ENCODE measurements around the gene SLC52A3.

SLC52A3 gene

DNA sequence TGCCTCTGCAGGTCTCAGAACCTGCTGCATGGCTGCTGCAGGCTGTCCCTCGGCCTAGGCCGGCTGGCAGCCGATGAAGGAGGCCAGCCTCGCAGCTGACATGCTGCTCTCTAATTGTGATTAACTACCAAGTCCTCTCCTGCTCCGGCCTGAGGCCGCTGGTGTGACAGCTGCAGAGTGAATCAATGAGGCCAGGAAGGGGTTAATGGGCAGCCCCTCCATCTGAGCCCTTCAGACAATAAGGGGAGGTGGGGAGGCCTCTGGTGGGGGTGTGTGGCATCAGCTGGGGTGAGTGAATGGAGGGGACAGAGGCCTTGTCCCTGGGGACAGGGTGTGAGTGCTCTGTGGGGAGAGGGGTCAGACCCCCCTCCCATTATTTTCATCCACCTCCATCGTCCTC lies 34.4 kb downstream of the SLC52A3 start:
- Histone ChIP-seq H4K8ac (ENCODE audit: low read depth, low read length) (no peak overlapping the region), H3K23ac (ENCODE audit: low read length) (no peak overlapping the region), H3K4ac (ENCODE audit: low read depth, low read length) (no peak overlapping the region), H3K4me1 (ENCODE audit: control insufficient read depth, low read depth, low read length) (no peaks in the 10 kb centered on the region), H3K79me2 (ENCODE audit: control insufficient read depth, insufficient read depth, low read length) (no peaks in the 10 kb centered on the region), H2BK15ac (replicated peaks; ENCODE audit: low read depth) (no peak overlapping the region), H3K4me2 (ENCODE audit: low read length) (no peak overlapping the region), H2BK120ac (ENCODE audit: low read depth, low read length) (no peak overlapping the region), H3K36me3 (ENCODE audit: control insufficient read depth, insufficient read depth, low read length) (no peaks in the 10 kb centered on the region), H3K27me3 (ENCODE audit: insufficient read depth, low read length, poor library complexity) (no peaks in the 10 kb centered on the region), H2AK5ac (ENCODE audit: low read length) (no peak overlapping the region), H3K79me1 (ENCODE audit: low read length) (no peaks in the 10 kb centered on the region), H3K56ac (ENCODE audit: low read length) (no peak overlapping the region), H3K4me3 (ENCODE audit: low read length) (no peak overlapping the region), H4K5ac (ENCODE audit: low read length) (no peak overlapping the region), H3K27ac (ENCODE audit: low read depth, low read length) (no peak overlapping the region), H3K9ac (ENCODE audit: low read length) (no peak overlapping the region), H2BK5ac (ENCODE audit: low read length) (no peak overlapping the region), H3K18ac (ENCODE audit: low read length) (no peak overlapping the region)
- DNase-seq, result no peak
- no CpG with 5 or more reads among the region's 7 CpGs for WGBS (ENCODE audit: extremely low coverage, insufficient coverage, low lambda C conversion rate)

DNA sequence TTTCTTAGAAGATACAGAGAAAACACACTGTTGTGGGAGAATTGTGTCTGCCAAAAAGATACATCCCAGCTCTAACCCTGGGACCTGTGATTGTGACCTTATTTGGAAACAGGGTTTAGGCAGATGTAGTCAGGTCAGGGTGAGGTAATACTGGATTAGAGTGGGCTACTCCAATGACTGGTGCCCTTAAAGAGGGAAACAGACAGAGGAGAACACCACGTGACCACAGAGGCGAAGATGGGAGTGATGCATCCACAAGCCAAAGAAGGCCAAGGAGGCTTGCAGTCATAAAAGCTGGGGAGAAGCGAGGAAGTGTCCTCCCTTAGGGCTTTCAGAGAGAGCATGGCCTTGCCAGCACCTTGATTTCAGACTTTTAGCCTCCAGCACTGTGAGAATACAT lies 35.6 kb downstream of the SLC52A3 start:
- no CpG with 5 or more reads among the region's 3 CpGs for WGBS (ENCODE audit: extremely low coverage, insufficient coverage, low lambda C conversion rate)
- H3K4me1 ChIP-seq (ENCODE audit: control insufficient read depth, low read depth, low read length), result no peaks in the 10 kb centered on the region
- no peak overlapping the region for H3K18ac ChIP-seq (ENCODE audit: low read length)
- H2BK120ac ChIP-seq (ENCODE audit: low read depth, low read length), result no peak overlapping the region
- H4K8ac ChIP-seq (ENCODE audit: low read depth, low read length), result no peak overlapping the region
- H3K79me1 ChIP-seq (ENCODE audit: low read length), result no peaks in the 10 kb centered on the region
- peak overlapping the region; percentile 46 for H3K56ac ChIP-seq (ENCODE audit: low read length)
- no peak overlapping the region for H3K4ac ChIP-seq (ENCODE audit: low read depth, low read length)
- no peaks in the 10 kb centered on the region for H3K79me2 ChIP-seq (ENCODE audit: control insufficient read depth, insufficient read depth, low read length)
- H3K36me3 ChIP-seq (ENCODE audit: control insufficient read depth, insufficient read depth, low read length), result no peaks in the 10 kb centered on the region
- no peak overlapping the region for H4K5ac ChIP-seq (ENCODE audit: low read length)
- no peak overlapping the region for H2BK5ac ChIP-seq (ENCODE audit: low read length)
- no peak overlapping the region for H3K4me2 ChIP-seq (ENCODE audit: low read length)
- peak overlapping the region; percentile 7 for H3K27ac ChIP-seq (ENCODE audit: low read depth, low read length)
- no peak overlapping the region for H3K4me3 ChIP-seq (ENCODE audit: low read length)
- peak; percentile 62 for DNase-seq
- no peak overlapping the region for H3K9ac ChIP-seq (ENCODE audit: low read length)
- H3K27me3 ChIP-seq (ENCODE audit: insufficient read depth, low read length, poor library complexity), result no peaks in the 10 kb centered on the region
- H2BK15ac ChIP-seq (replicated peaks; ENCODE audit: low read depth), result no peak overlapping the region
- H2AK5ac ChIP-seq (ENCODE audit: low read length), result no peak overlapping the region
- H3K23ac ChIP-seq (ENCODE audit: low read length), result no peak overlapping the region

DNA sequence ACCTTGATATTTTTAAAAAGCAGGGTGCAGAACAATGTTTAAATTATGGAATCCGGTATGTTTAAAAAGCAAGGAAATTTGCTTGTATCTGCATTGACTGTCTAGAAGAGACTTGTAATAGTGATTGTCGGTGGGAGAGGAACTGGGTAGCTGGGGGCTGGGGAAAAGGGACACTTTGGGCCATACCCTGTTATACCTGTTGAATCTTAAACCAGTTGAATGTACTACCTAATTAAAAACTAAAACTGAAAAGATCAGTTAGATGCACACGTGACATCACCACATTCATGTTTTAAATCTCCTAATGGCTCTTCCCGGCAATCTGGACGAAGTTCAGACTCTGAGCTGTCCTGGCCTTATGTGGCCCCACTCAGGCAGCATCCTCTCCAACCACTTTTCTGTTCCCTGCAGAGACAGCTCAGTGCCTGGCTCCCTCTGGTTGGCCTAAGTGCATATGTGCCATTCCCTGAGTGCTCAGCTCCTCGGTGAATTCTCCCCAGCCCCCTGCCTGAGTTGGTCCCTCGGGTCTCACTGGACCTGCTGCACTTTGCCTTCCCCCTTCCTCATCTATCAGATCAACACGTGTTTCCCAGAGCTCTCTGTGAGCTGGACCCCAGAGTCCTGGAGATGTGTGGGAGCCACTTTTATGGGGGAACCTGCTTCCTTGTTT lies 36.3 kb downstream of the SLC52A3 start:
- H3K4me2 ChIP-seq (ENCODE audit: low read length), result no peak overlapping the region
- no peak overlapping the region for H2BK5ac ChIP-seq (ENCODE audit: low read length)
- no peaks in the 10 kb centered on the region for H3K79me2 ChIP-seq (ENCODE audit: control insufficient read depth, insufficient read depth, low read length)
- no peaks in the 10 kb centered on the region for H3K4me1 ChIP-seq (ENCODE audit: control insufficient read depth, low read depth, low read length)
- H4K8ac ChIP-seq (ENCODE audit: low read depth, low read length), result no peak overlapping the region
- H3K23ac ChIP-seq (ENCODE audit: low read length), result no peak overlapping the region
- no peak for DNase-seq
- H2BK15ac ChIP-seq (replicated peaks; ENCODE audit: low read depth), result no peak overlapping the region
- no peak overlapping the region for H3K18ac ChIP-seq (ENCODE audit: low read length)
- H3K27ac ChIP-seq (ENCODE audit: low read depth, low read length), result no peak overlapping the region
- H3K79me1 ChIP-seq (ENCODE audit: low read length), result no peaks in the 10 kb centered on the region
- H3K4me3 ChIP-seq (ENCODE audit: low read length), result no peak overlapping the region
- H3K27me3 ChIP-seq (ENCODE audit: insufficient read depth, low read length, poor library complexity), result no peaks in the 10 kb centered on the region
- H3K9ac ChIP-seq (ENCODE audit: low read length), result no peak overlapping the region
- no CpG with 5 or more reads among the region's 8 CpGs for WGBS (ENCODE audit: extremely low coverage, insufficient coverage, low lambda C conversion rate)
- no peak overlapping the region for H3K4ac ChIP-seq (ENCODE audit: low read depth, low read length)
- no peaks in the 10 kb centered on the region for H3K36me3 ChIP-seq (ENCODE audit: control insufficient read depth, insufficient read depth, low read length)
- H2AK5ac ChIP-seq (ENCODE audit: low read length), result no peak overlapping the region
- H3K56ac ChIP-seq (ENCODE audit: low read length), result no peak overlapping the region
- no peak overlapping the region for H4K5ac ChIP-seq (ENCODE audit: low read length)
- H2BK120ac ChIP-seq (ENCODE audit: low read depth, low read length), result no peak overlapping the region

DNA sequence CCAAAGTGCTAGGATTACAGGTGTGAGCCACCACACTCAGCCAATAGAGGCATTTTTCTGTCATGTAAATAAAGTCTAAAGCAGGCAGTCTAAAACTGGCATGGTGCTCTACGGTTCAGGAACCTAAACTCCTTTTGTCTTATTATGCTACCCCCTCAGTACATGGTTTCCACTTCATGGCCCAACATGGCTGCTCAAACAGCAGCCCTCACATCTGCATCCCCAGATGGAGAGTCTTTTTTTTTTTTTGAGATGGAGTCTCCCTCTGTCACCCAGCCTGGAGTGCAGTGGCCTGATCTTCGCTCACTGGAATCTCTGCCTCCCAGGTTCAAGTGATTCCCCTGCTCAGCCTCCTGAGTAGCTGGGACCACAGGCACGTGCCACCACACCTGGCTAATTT lies 38.3 kb downstream of the SLC52A3 start:
- H3K4me1 ChIP-seq (ENCODE audit: control insufficient read depth, low read depth, low read length), result no peaks in the 10 kb centered on the region
- H3K23ac ChIP-seq (ENCODE audit: low read length), result no peak overlapping the region
- no peak overlapping the region for H2BK5ac ChIP-seq (ENCODE audit: low read length)
- H3K56ac ChIP-seq (ENCODE audit: low read length), result no peak overlapping the region
- no peaks in the 10 kb centered on the region for H3K27me3 ChIP-seq (ENCODE audit: insufficient read depth, low read length, poor library complexity)
- no peak overlapping the region for H2BK15ac ChIP-seq (replicated peaks; ENCODE audit: low read depth)
- H3K4me2 ChIP-seq (ENCODE audit: low read length), result no peak overlapping the region
- H3K36me3 ChIP-seq (ENCODE audit: control insufficient read depth, insufficient read depth, low read length), result no peaks in the 10 kb centered on the region
- H3K9ac ChIP-seq (ENCODE audit: low read length), result no peak overlapping the region
- no CpG with 5 or more reads among the region's 3 CpGs for WGBS (ENCODE audit: extremely low coverage, insufficient coverage, low lambda C conversion rate)
- H3K27ac ChIP-seq (ENCODE audit: low read depth, low read length), result no peak overlapping the region
- DNase-seq, result no peak
- H2AK5ac ChIP-seq (ENCODE audit: low read length), result no peak overlapping the region
- no peak overlapping the region for H4K8ac ChIP-seq (ENCODE audit: low read depth, low read length)
- H3K79me1 ChIP-seq (ENCODE audit: low read length), result no peaks in the 10 kb centered on the region
- H4K5ac ChIP-seq (ENCODE audit: low read length), result no peak overlapping the region
- no peaks in the 10 kb centered on the region for H3K79me2 ChIP-seq (ENCODE audit: control insufficient read depth, insufficient read depth, low read length)
- H3K4ac ChIP-seq (ENCODE audit: low read depth, low read length), result no peak overlapping the region
- no peak overlapping the region for H3K4me3 ChIP-seq (ENCODE audit: low read length)
- H3K18ac ChIP-seq (ENCODE audit: low read length), result no peak overlapping the region
- H2BK120ac ChIP-seq (ENCODE audit: low read depth, low read length), result no peak overlapping the region

DNA sequence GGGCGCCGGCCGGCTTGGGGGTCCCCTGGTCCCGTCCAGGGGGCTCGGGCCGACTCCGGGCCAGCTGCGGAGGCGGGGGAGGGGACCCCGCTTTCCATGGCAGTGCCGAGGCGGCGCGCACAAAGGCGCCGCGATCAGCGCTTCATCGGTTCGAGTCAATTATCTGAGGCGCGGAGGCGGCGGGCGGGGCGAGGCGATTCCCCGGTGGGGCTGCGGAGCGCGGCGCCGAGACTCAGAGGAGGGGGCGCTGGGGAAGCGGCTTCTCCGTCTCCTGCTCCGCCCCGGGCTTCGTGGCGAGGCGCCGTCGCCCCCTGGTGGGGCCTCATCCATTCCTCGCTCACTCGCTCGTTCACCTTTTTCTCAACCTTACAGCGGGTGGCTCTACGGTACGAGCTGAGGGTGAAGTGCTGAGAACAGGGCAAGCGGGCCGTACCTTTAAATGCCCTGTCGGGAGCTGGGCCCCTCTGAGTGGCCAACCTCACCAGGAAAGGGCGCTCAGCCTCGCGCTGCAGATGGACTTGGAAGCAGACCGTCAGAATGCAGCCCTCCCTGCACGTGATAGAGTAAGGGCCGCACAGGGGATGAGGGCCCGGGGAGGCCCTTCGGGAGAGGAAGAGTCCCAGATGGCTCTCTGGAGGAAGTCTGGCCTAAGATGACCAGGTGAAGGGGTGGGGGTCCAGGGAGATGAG lies 39.9 kb downstream of the SLC52A3 start:
- Histone ChIP-seq H2BK15ac (replicated peaks; ENCODE audit: low read depth) (peak overlapping the region; percentile 28), H3K36me3 (ENCODE audit: control insufficient read depth, insufficient read depth, low read length) (no peaks in the 10 kb centered on the region), H4K8ac (ENCODE audit: low read depth, low read length) (no peak overlapping the region), H3K79me1 (ENCODE audit: low read length) (no peaks in the 10 kb centered on the region), H3K27me3 (ENCODE audit: insufficient read depth, low read length, poor library complexity) (no peaks in the 10 kb centered on the region), H3K4me2 (ENCODE audit: low read length) (no peak overlapping the region), H3K23ac (ENCODE audit: low read length) (no peak overlapping the region), H3K18ac (ENCODE audit: low read length) (peak overlapping the region; percentile 78), H3K79me2 (ENCODE audit: control insufficient read depth, insufficient read depth, low read length) (no peaks in the 10 kb centered on the region), H4K5ac (ENCODE audit: low read length) (no peak overlapping the region), H3K56ac (ENCODE audit: low read length) (peak overlapping the region; percentile 70), H2AK5ac (ENCODE audit: low read length) (no peak overlapping the region), H2BK5ac (ENCODE audit: low read length) (no peak overlapping the region), H3K4ac (ENCODE audit: low read depth, low read length) (peak overlapping the region; percentile 18), H3K27ac (ENCODE audit: low read depth, low read length) (no peak overlapping the region), H2BK120ac (ENCODE audit: low read depth, low read length) (no peak overlapping the region), H3K4me3 (ENCODE audit: low read length) (no peak overlapping the region), H3K4me1 (ENCODE audit: control insufficient read depth, low read depth, low read length) (no peaks in the 10 kb centered on the region), H3K9ac (ENCODE audit: low read length) (peak overlapping the region; percentile 44)
- peak; percentile 85 for DNase-seq
- WGBS (ENCODE audit: extremely low coverage, insufficient coverage, low lambda C conversion rate), result no CpG with 5 or more reads among the region's 60 CpGs
